GM12878 (cell line): ENCODE data around the gene PITPNM1.

Experiments used
- EZH2 ChIP-seq: IDR thresholded peaks from 2 replicates; pipeline ENCODE4 v1.6.1; 2012; ENCODE audit warnings: low read depth, mild to moderate bottlenecking, control low read depth, inconsistent platforms, low read length, borderline replicate concordance; ENCODE audit not compliant: control insufficient read depth
- HDAC6 ChIP-seq: fragments of 200-600 bp; sonication (generic); IDR thresholded peaks from one replicate; pipeline ENCODE4 v1.8.0; 2017; ENCODE audit warnings: antibody characterized with exemption; ENCODE audit not compliant: unreplicated experiment
- NKRF ChIP-seq: fragments of 450-650 bp; conservative IDR thresholded peaks from 2 replicates; pipeline ENCODE4 v1.6.1; 2017; ENCODE audit warnings: mild to moderate bottlenecking, moderate library complexity
- STAT3 ChIP-seq: IDR thresholded peaks from 2 replicates; pipeline ENCODE4 v1.6.1; 2011; ENCODE audit warnings: low read depth, low read length, improper control_type of control experiment

DNA sequence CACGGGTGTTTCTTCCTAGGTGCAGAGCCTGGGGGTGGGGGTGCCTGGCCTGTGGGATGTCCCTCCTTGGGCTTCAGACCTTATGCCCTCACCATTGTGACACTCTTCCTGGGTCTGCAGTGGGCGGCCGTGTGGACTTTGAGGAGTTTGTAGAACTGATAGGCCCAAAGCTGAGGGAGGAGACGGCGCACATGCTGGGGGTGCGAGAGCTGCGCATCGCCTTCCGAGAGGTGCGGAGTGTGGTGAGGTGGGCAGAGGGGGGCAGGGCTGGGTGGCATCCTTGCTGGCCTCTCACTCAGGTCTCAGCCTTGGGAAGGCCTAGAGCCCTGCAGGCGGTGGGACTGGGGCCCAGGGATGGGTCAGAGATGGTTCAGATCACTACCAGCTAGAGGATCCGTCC lies 47.7 kb downstream of the PITPNM1 start:
- no peak for TF ChIP-seq HDAC6
- TF ChIP-seq STAT3, result no peak
- TF ChIP-seq EZH2, result no peak
- TF ChIP-seq NKRF, result no peak
